ENCODE data around the gene MARCHF2.
A peak's percentile ranks its signal among the peaks of the same experiment; 100 is the strongest.

MARCHF2 gene

GRCh38 chr19:8451885-8452284 is 38.8 kb downstream of the MARCHF2 start:
- H3K36me3 ChIP-seq = peaks cover 98% of the 10 kb centered on the region
- peaks cover 76% of the 10 kb centered on the region for H3K4me1 ChIP-seq
- H3K27ac ChIP-seq = no peak overlapping the region
- H3K4me3 ChIP-seq = no peak overlapping the region
- H3K4me2 ChIP-seq = peak overlapping the region; percentile 34
- H3K9me3 ChIP-seq = no peaks in the 10 kb centered on the region
- H3K9ac ChIP-seq = no peak overlapping the region; the same call in 1 of the 2 replicates
- no peaks in the 10 kb centered on the region for H3K27me3 ChIP-seq
- peaks cover 100% of the 10 kb centered on the region for H4K20me1 ChIP-seq
- TF ChIP-seq Cebpa-rat (IDR thresholded peaks at IDR 0.05) = no peak

- no peak for TF ChIP-seq Cebpa-rat (IDR thresholded peaks at IDR 0.05)
- H4K20me1 ChIP-seq = peaks cover 100% of the 10 kb centered on the region
Measured at GRCh38 chr19:8452446-8453123, 39.5 kb downstream of the MARCHF2 start.

GRCh38 chr19:8453616-8454015 is 40.5 kb downstream of the MARCHF2 start:
- Histone ChIP-seq H3K9ac (no peak overlapping the region), H4K20me1 (peaks cover 100% of the 10 kb centered on the region), H3K4me3 (no peak overlapping the region), H3K4me2 (no peak overlapping the region), H3K36me3 (peaks cover 96% of the 10 kb centered on the region), H3K9me3 (no peaks in the 10 kb centered on the region), H3K27ac (no peak overlapping the region), H3K27me3 (no peaks in the 10 kb centered on the region), H3K4me1 (peaks cover 74% of the 10 kb centered on the region)
- TF ChIP-seq Cebpa-rat (IDR thresholded peaks at IDR 0.05) = no peak

More at GRCh38 chr19:8452446-8453123, 39.5 kb downstream of the MARCHF2 start:
- Histone ChIP-seq H3K4me3 (no peak overlapping the region), H3K27ac (no peak overlapping the region), H3K9ac (no peak overlapping the region), H3K4me1 (peaks cover 74% of the 10 kb centered on the region), H3K36me3 (peaks cover 96% of the 10 kb centered on the region), H3K4me2 (no peak overlapping the region), H3K27me3 (no peaks in the 10 kb centered on the region), H3K9me3 (no peaks in the 10 kb centered on the region)

GRCh38 chr19:8454218-8454617 is 41.1 kb downstream of the MARCHF2 start:
- Histone ChIP-seq H3K9me3 (no peaks in the 10 kb centered on the region), H3K27me3 (no peaks in the 10 kb centered on the region), H3K4me1 (peaks cover 74% of the 10 kb centered on the region), H3K9ac (no peak overlapping the region), H3K36me3 (peaks cover 96% of the 10 kb centered on the region), H3K4me3 (no peak overlapping the region), H3K27ac (no peak overlapping the region), H3K4me2 (no peak overlapping the region), H4K20me1 (peaks cover 100% of the 10 kb centered on the region)
- TF ChIP-seq Cebpa-rat (IDR thresholded peaks at IDR 0.05) = no peak

DNA sequence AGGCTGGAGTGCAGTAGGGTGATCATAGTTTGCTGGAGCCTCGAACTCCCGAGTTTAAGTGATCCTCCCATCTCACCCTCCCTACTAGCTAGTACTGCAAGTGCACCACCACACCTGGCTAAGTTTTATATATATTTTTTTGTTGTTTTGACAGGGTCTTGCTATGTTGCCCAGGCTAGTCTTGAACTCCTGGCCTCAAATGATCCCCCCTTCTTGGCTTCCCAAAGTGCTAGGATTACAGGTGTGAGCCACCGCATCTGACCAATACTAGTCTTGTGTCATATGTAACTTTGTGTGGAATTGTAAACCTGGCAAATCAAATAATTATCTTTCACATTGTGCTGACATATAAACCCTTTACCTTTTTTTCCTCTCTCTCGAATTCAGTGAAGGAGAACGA is 41.9 kb downstream of the MARCHF2 start:
- Histone ChIP-seq H3K4me3 (no peak overlapping the region), H3K4me1 (peaks cover 77% of the 10 kb centered on the region), H3K9ac (no peak overlapping the region), H3K27ac (no peak overlapping the region), H3K4me2 (no peak overlapping the region), H3K36me3 (peaks cover 98% of the 10 kb centered on the region), H3K27me3 (no peaks in the 10 kb centered on the region), H3K9me3 (no peaks in the 10 kb centered on the region), H4K20me1 (peaks cover 100% of the 10 kb centered on the region)
- no peak for TF ChIP-seq Cebpa-rat (IDR thresholded peaks at IDR 0.05)

DNA sequence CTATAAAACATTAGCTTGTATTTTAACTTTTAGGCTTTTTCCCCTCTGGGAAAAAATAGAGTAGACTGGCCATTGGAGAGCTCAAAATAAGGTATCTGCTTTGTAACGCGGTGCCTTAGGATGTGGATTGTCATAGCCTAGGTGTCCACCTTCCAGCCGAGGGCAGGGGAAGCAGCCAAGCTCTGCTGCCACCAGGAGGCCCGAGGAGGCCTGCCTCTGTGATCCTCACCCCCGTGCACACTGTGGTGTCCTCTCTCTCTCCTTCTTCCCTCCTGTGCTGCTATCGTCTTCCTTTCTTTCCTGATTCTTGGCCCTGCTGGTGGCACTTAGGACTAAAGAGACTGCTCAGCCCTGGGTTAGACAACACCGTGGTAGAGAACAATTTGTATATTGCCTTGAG is 43.0 kb downstream of the MARCHF2 start:
- TF ChIP-seq Cebpa-rat (IDR thresholded peaks at IDR 0.05) = no peak
- Histone ChIP-seq H3K4me1 (peaks cover 81% of the 10 kb centered on the region), H3K27me3 (no peaks in the 10 kb centered on the region), H3K4me2 (no peak overlapping the region), H3K9me3 (no peaks in the 10 kb centered on the region), H4K20me1 (peaks cover 100% of the 10 kb centered on the region), H3K27ac (no peak overlapping the region), H3K4me3 (no peak overlapping the region), H3K9ac (no peak overlapping the region), H3K36me3 (peaks cover 98% of the 10 kb centered on the region)

GRCh38 chr19:8457209-8457608 is 44.1 kb downstream of the MARCHF2 start:
- H4K20me1 ChIP-seq = peaks cover 100% of the 10 kb centered on the region
- H3K4me3 ChIP-seq = no peak overlapping the region
- peaks cover 98% of the 10 kb centered on the region for H3K36me3 ChIP-seq
- TF ChIP-seq Cebpa-rat (IDR thresholded peaks at IDR 0.05) = no peak
- peaks cover 73% of the 10 kb centered on the region for H3K4me1 ChIP-seq
- no peaks in the 10 kb centered on the region for H3K27me3 ChIP-seq
- H3K4me2 ChIP-seq = 0 out of 2 replicates have a peak overlapping the region, but pooled peaks have one; percentile 1
- no peak overlapping the region for H3K27ac ChIP-seq
- H3K9ac ChIP-seq = no peak overlapping the region
- no peaks in the 10 kb centered on the region for H3K9me3 ChIP-seq

DNA sequence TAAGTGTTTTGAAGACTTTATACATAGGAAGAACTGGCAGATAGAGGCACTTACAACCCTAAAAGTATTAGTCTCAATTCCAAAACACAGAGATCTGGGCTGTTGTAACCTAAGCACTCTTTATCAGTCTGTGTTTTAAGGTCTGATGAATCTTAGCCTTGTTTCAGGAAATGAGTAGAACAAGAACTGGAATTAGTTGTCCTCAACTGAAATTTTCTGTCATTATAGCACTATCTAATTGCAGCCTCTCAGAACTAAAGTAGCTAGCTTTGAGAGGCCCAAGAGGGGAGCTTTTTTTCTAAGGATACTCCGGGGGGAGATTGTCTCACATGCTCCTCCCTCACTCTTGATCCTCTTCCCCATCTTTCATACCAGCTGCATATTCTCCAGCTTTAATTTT is 44.7 kb downstream of the MARCHF2 start:
- H3K4me3 ChIP-seq = no peak overlapping the region
- peaks cover 98% of the 10 kb centered on the region for H3K36me3 ChIP-seq
- no peaks in the 10 kb centered on the region for H3K27me3 ChIP-seq
- no peak overlapping the region for H3K27ac ChIP-seq
- H3K4me1 ChIP-seq = peaks cover 67% of the 10 kb centered on the region
- H3K4me2 ChIP-seq = no peak overlapping the region
- H4K20me1 ChIP-seq = peaks cover 100% of the 10 kb centered on the region
- H3K9ac ChIP-seq = no peak overlapping the region
- no peaks in the 10 kb centered on the region for H3K9me3 ChIP-seq
- TF ChIP-seq Cebpa-rat (IDR thresholded peaks at IDR 0.05) = no peak

DNA sequence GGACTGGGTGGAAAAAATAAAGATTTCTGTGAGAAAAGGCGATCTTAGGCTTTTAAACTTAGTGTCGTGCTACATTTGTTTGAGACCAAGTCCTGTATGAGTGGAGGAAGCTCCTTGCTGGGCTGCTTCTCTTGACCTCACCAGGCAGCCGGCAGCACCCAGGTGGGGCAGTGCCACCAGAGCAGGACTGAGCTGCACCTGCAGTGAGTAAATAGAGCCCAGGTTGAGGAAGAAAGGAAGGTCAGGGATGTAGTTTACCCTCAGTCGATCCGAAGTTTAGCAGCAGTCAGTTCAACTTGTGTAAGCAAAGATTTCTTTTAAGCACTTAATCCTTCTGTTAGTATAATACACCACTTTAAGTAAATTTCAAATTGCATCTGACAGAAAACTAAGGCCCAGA is 45.3 kb downstream of the MARCHF2 start:
- no peak overlapping the region for H3K27ac ChIP-seq
- H3K9ac ChIP-seq = no peak overlapping the region
- H3K4me2 ChIP-seq = no peak overlapping the region
- no peaks in the 10 kb centered on the region for H3K27me3 ChIP-seq
- TF ChIP-seq Cebpa-rat (IDR thresholded peaks at IDR 0.05) = no peak
- H3K4me1 ChIP-seq = peaks cover 61% of the 10 kb centered on the region
- no peaks in the 10 kb centered on the region for H3K9me3 ChIP-seq
- peaks cover 100% of the 10 kb centered on the region for H4K20me1 ChIP-seq
- H3K36me3 ChIP-seq = peaks cover 98% of the 10 kb centered on the region
- no peak overlapping the region for H3K4me3 ChIP-seq

DNA sequence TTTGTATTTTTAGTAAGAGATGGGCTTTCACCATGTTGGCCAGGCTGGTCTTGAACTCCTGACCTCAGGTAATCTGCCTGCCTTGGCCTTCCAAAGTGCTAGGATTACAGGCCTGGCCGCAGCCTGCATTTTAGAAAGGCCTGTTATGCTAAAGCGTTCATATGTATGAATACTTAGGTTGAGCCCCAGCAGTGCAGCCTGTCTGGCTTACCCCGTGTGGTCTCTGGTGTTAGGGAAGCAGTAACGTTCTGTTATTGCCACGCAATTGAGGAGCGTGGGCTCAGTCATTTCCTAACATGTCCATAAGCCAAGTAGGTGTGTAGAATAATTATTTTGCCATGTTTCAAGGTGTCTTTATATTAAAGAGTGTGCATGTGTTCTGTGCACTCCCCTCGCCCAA is 46.0 kb downstream of the MARCHF2 start:
- Histone ChIP-seq H3K4me3 (no peak overlapping the region), H3K4me2 (0 out of 2 replicates have a peak overlapping the region, but pooled peaks have one; percentile 4), H3K4me1 (peaks cover 54% of the 10 kb centered on the region), H4K20me1 (peaks cover 100% of the 10 kb centered on the region), H3K36me3 (peaks cover 98% of the 10 kb centered on the region), H3K9ac (no peak overlapping the region; the same call in 1 of the 2 replicates), H3K9me3 (no peaks in the 10 kb centered on the region), H3K27me3 (no peaks in the 10 kb centered on the region), H3K27ac (no peak overlapping the region)
- TF ChIP-seq Cebpa-rat (IDR thresholded peaks at IDR 0.05) = no peak
